AG04449 (cell line): ENCODE measurements around the gene ADAT3.

Experiments used
- CTCF ChIA-PET: fragments of 350-600 bp; formaldehyde crosslinking; extraction: SDS; loops from one replicate; lab custom pipeline; 2021; ENCODE audit warnings: antibody characterized with exemption; lab: Yijun Ruan, JAX
- POLR2A ChIA-PET: fragments of 400-600, 350-600 bp; formaldehyde crosslinking; extraction: SDS; loops from one replicate; lab custom pipeline; 2020; ENCODE audit warnings: antibody characterized with exemption, inconsistent platforms; lab: Yijun Ruan, JAX
- DNase-seq: peaks from one replicate; pipeline ENCODE4 v3.0.0-alpha.2; 2010; ENCODE audit warnings: low read depth, low spot score
- H3K4me3 ChIP-seq: 2 replicates; pipeline ENCODE4 v1.5.1; 2011; ENCODE audit warnings: low read depth, mild to moderate bottlenecking, control low read depth, low read length
- CTCF ChIP-seq: IDR thresholded peaks from one replicate; pipeline ENCODE4 v1.5.1; 2011; ENCODE audit warnings: mild to moderate bottlenecking, moderate library complexity, low read length, control low read depth, inconsistent platforms; ENCODE audit not compliant: insufficient read depth; ENCODE audit errors: missing control alignments

The ADAT3 gene

GRCh38 chr19:1943661-1944087 lies 38.5 kb downstream of the ADAT3 start:
- CTCF ChIA-PET = interaction anchor here (1.6 to 2.2 kb wide), 2 partner anchors 14 to 16 kb away, joined by 7 to 10 read pairs; no protein-coding TSS in a partner anchor
- TF ChIP-seq CTCF = no peak
- POLR2A ChIA-PET = no interaction called here
- DNase-seq = no peak
- H3K4me3 ChIP-seq = no peak overlapping the region

- no peak overlapping the region for H3K4me3 ChIP-seq
- DNase-seq = no peak
- CTCF ChIA-PET = interaction anchor here (1.6 kb wide), 1 partner anchor 14 kb away, joined by 7 read pairs; no protein-coding TSS in a partner anchor
- POLR2A ChIA-PET = no interaction called here
- TF ChIP-seq CTCF = no peak
These were observed 39.1 kb downstream of the ADAT3 start for GRCh38 chr19:1944088-1944915.

- no peak for DNase-seq
- no peak for TF ChIP-seq CTCF
- ChIA-PET POLR2A (interaction anchor here (0.7 kb wide), 1 partner anchor 112 kb away, joined by 3 read pairs; no protein-coding TSS in a partner anchor), CTCF (interaction anchor here (0.8 to 1.2 kb wide), 3 partner anchors 11 to 125 kb away, joined by 3 read pairs; no protein-coding TSS in a partner anchor)
- H3K4me3 ChIP-seq = no peak overlapping the region
These were observed 39.8 kb downstream of the ADAT3 start for GRCh38 chr19:1944916-1945561.

- ChIA-PET CTCF (interaction anchor here (0.8 to 1.2 kb wide), 5 partner anchors 11 to 124 kb away, joined by 3 to 4 read pairs (median 3); no protein-coding TSS in a partner anchor), POLR2A (interaction anchor here (0.7 kb wide), 1 partner anchor 111 kb away, joined by 3 read pairs; no protein-coding TSS in a partner anchor)
- H3K4me3 ChIP-seq = no peak overlapping the region
- TF ChIP-seq CTCF = peak; percentile 65
- no peak for DNase-seq
These were observed 40.7 kb downstream of the ADAT3 start for GRCh38 chr19:1945899-1946298.

- no peak overlapping the region for H3K4me3 ChIP-seq
- no peak for DNase-seq
- no peak for TF ChIP-seq CTCF
- ChIA-PET CTCF (interaction anchor here (1.7 kb wide), 1 partner anchor 18 kb away, joined by 6 read pairs; no protein-coding TSS in a partner anchor), POLR2A (no interaction called here)
These were observed 42.5 kb downstream of the ADAT3 start for GRCh38 chr19:1947651-1948209.
